Natural killer cell (primary cell): ENCODE results near the gene PCARE. TPM values are rescaled to one million over a fixed set of nuclear protein-coding genes. Genes with fewer than 3 reads are reported as not detected.

Experiments used
- ATAC-seq, 3 donors: fragments of 150-1000 bp in 2 of 3; fragments of 200-7000 bp in 1 of 3; cut with Tn5 transposase; 1 replicate in 1 of 3; 2 replicates in 2 of 3; pipeline ENCODE4 v1.10.0; 2021; ENCODE audit warnings: mild to moderate bottlenecking in 2 of 3, moderate library complexity in 2 of 3
- DNase-seq, 2 donors: peaks; one replicate each; pipeline versions ENCODE4 v3.0.0 to v3.0.0-alpha.2; 2013 to 2021; ENCODE audit warnings: mixed read lengths in 1 of 2
- H3K27ac ChIP-seq: one replicate; pipeline ENCODE4 v1.5.1; 2013; ENCODE audit warnings: mild to moderate bottlenecking, low read length
- H3K27me3 ChIP-seq: one replicate; pipeline ENCODE4 v1.6.1; 2013; ENCODE audit warnings: low read length; ENCODE audit not compliant: control insufficient read depth, insufficient read depth
- H3K36me3 ChIP-seq: one replicate; pipeline ENCODE4 v1.6.1; 2013; ENCODE audit warnings: low read length; ENCODE audit not compliant: control insufficient read depth, insufficient read depth
- H3K4me1 ChIP-seq: one replicate; pipeline ENCODE4 v1.6.1; 2013; ENCODE audit warnings: low read length; ENCODE audit not compliant: control insufficient read depth, insufficient read depth
- H3K4me3 ChIP-seq: one replicate; pipeline ENCODE4 v1.5.1; 2013; ENCODE audit warnings: low read length
- H3K9me3 ChIP-seq: one replicate; pipeline ENCODE4 v1.6.1; 2013; ENCODE audit warnings: low read length; ENCODE audit not compliant: control insufficient read depth, insufficient read depth
- H3K27ac Mint-ChIP-seq, 2 donors: one replicate each; pipeline ENCODE4 v1.8.0; 2022; ENCODE audit warnings: mild to moderate bottlenecking in 2 of 2, mixed read lengths in 2 of 2, moderate library complexity in 1 of 2
- H3K27me3 Mint-ChIP-seq, 2 donors: one replicate each; pipeline ENCODE4 v1.8.0; 2022; ENCODE audit warnings: low read depth in 2 of 2, mixed read lengths in 2 of 2
- H3K36me3 Mint-ChIP-seq: one replicate; pipeline ENCODE4 v1.8.0; 2022; ENCODE audit warnings: mixed read lengths
- H3K4me1 Mint-ChIP-seq, 2 donors: one replicate each; pipeline ENCODE4 v1.8.0; 2022; ENCODE audit warnings: mixed read lengths in 2 of 2
- H3K4me3 Mint-ChIP-seq: one replicate; pipeline ENCODE4 v1.8.0; 2022; ENCODE audit warnings: mild to moderate bottlenecking, moderate library complexity, mixed read lengths
- H3K9me3 Mint-ChIP-seq, 2 donors: one replicate each; pipeline ENCODE4 v1.8.0; 2022; ENCODE audit warnings: mixed read lengths in 2 of 2
- WGBS: methylation state at CpG from one replicate; pipeline ENCODE4 v1.1.7; 2013; ENCODE audit warnings: missing lambda C conversion rate; ENCODE audit not compliant: insufficient coverage; 5-methylcytosine and 5-hydroxymethylcytosine counted together
- intact Hi-C: fragments of 100-400 bp; cut with micrococcal nuclease; formaldehyde crosslinking; loops from one replicate; pipeline ENCODE4 v1.14.2; 2022
- total RNA-seq, 4 donors: library from RNA; stranded (reverse); fragments of 120-200 nt in 1 of 4; gene quantifications; one replicate each; pipeline versions ENCODE4 v1.2.3 to v1.2.4, GENCODE V29; 2013 to 2022
- TF ChIP-seq, protein P1 (sequence below): fragments of 200-600 bp; IDR thresholded peaks from one replicate; pipeline ENCODE4 v1.8.0; 2022; ENCODE audit warnings: antibody characterized with exemption

The PCARE gene
- total RNA-seq, 3 donors from 2014 or later (not counting 1 experiment from before 2014, with no cell fraction given), result not detected

DNA sequence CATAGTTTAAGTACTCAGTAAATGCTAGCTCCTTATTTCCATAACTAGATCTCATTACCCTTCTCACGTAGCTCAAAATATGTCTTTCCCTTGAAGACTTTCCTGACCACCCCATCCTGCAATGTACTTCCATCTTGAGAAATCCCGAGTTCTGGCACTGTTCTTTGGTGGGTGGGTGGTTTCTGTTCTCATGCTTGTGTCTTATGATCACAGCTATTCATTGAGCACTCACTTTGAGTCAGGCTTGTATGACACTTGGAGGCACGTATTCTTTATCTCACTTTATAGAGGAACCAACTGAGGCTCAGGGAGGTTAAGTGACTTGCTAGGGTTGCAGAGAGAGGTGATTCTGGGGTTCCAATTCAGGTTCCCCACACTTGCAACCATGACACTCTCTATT, 31.9 kb upstream of the PCARE start:
- no peak overlapping the region for H3K4me3 ChIP-seq
- Mint-ChIP-seq H3K36me3 (no peaks in the 10 kb centered on the region), H3K27ac (no peak overlapping the region), H3K27me3 (peaks cover 2 to 3% of the 10 kb centered on the region in 2 donors), H3K9me3 (no peaks in the 10 kb centered on the region), H3K4me3 (no peak overlapping the region), H3K4me1 (peaks cover 0 to 5% of the 10 kb centered on the region in 2 donors)
- H3K36me3 ChIP-seq, result no peaks in the 10 kb centered on the region
- no peak for ATAC-seq
- no peaks in the 10 kb centered on the region for H3K27me3 ChIP-seq
- WGBS, result 73% methylated on average over 2 of the region's 3 CpGs
- no peak for DNase-seq
- intact Hi-C loops, result no loop called here
- H3K9me3 ChIP-seq, result no peaks in the 10 kb centered on the region
- H3K27ac ChIP-seq, result no peak overlapping the region
- H3K4me1 ChIP-seq, result no peaks in the 10 kb centered on the region
- TF ChIP-seq, protein P1, sequence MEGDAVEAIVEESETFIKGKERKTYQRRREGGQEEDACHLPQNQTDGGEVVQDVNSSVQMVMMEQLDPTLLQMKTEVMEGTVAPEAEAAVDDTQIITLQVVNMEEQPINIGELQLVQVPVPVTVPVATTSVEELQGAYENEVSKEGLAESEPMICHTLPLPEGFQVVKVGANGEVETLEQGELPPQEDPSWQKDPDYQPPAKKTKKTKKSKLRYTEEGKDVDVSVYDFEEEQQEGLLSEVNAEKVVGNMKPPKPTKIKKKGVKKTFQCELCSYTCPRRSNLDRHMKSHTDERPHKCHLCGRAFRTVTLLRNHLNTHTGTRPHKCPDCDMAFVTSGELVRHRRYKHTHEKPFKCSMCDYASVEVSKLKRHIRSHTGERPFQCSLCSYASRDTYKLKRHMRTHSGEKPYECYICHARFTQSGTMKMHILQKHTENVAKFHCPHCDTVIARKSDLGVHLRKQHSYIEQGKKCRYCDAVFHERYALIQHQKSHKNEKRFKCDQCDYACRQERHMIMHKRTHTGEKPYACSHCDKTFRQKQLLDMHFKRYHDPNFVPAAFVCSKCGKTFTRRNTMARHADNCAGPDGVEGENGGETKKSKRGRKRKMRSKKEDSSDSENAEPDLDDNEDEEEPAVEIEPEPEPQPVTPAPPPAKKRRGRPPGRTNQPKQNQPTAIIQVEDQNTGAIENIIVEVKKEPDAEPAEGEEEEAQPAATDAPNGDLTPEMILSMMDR, result no peak

DNA sequence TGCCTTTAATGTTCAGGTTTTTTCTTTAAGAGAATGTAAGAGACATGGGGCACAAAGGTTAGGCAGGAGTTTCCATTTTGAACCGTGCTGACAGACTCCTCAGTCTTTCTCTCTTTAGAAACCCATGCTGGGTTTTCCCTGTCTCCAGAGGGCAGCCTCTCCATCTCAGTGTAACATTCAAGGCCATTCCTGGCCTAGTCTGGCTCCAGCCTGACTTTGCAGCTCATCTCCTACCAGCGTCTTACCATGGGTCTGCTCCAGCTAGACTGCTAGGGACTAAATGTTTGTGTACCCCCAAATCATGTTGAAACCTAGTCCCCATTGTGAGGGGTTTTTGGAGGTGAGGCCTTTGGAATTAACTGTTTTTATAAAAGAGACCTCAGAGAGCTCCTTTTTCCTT, 31.1 kb upstream of the PCARE start:
- no peak overlapping the region for H3K27ac Mint-ChIP-seq
- peaks cover 0 to 2% of the 10 kb centered on the region in 2 donors for H3K27me3 Mint-ChIP-seq
- Histone ChIP-seq H3K27ac (no peak overlapping the region), H3K27me3 (no peaks in the 10 kb centered on the region), H3K4me1 (no peaks in the 10 kb centered on the region), H3K36me3 (no peaks in the 10 kb centered on the region), H3K4me3 (no peak overlapping the region), H3K9me3 (no peaks in the 10 kb centered on the region)
- ATAC-seq, result no peak
- no peaks in the 10 kb centered on the region for H3K9me3 Mint-ChIP-seq
- intact Hi-C loops, result no loop called here
- TF ChIP-seq, protein P1, result no peak
- 89% methylated on average over 2 of the region's 2 CpGs for WGBS
- H3K4me1 Mint-ChIP-seq, result peaks cover 0 to 5% of the 10 kb centered on the region in 2 donors
- DNase-seq, result no peak
- H3K4me3 Mint-ChIP-seq, result no peak overlapping the region
- no peaks in the 10 kb centered on the region for H3K36me3 Mint-ChIP-seq

DNA sequence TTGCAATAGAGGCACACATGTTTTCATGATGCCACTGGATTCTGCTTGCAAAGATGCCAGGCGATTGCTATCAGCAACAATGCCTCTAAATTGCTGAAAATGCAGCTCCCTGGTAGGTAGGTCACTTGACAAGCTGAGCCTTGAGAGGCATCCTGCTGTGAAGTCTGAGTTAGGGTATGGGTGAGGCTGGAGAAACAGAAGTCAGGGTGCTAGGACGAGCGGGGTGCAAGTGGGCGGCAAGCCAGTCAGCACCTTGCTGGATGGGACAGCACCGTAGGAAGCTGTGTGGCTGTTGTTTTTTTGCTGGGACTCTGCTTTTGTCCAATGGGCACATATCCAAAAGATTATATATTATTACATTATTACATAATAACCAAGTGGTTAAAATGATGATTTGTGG, 30.4 kb upstream of the PCARE start:
- Histone ChIP-seq H3K27ac (no peak overlapping the region), H3K9me3 (no peaks in the 10 kb centered on the region), H3K4me1 (no peaks in the 10 kb centered on the region), H3K4me3 (no peak overlapping the region), H3K36me3 (no peaks in the 10 kb centered on the region), H3K27me3 (no peaks in the 10 kb centered on the region)
- no peak overlapping the region for H3K27ac Mint-ChIP-seq
- DNase-seq, result no peak
- intact Hi-C loops, result no loop called here
- no peak for ATAC-seq
- WGBS, result 96% methylated on average over 4 of the region's 5 CpGs
- no peak overlapping the region for H3K4me3 Mint-ChIP-seq
- TF ChIP-seq, protein P1, result no peak
- peaks cover 0 to 2% of the 10 kb centered on the region in 2 donors for H3K27me3 Mint-ChIP-seq
- H3K9me3 Mint-ChIP-seq, result no peaks in the 10 kb centered on the region
- no peaks in the 10 kb centered on the region for H3K36me3 Mint-ChIP-seq
- peaks cover 0 to 5% of the 10 kb centered on the region in 2 donors for H3K4me1 Mint-ChIP-seq

DNA sequence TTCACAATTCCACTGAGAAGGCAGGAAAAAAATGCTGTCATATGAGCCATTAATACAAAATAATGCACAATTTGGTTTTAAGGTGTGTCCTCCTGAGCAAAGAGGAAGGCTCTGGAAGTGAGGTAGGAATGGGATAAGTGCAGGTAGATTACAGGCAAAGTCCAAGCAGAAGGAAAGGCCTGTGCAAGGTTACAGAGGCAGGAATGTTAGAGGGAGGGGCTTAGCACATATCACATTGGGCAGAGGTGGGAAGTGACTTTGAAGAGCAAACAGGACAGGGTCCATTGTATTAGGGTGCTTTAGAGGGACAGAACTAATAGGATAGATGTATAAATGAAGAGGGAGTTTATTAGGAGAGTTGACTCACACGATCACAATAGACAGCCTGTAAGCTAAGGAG, 26.2 kb upstream of the PCARE start:
- no peaks in the 10 kb centered on the region for H3K9me3 ChIP-seq
- no peaks in the 10 kb centered on the region for H3K36me3 ChIP-seq
- H3K4me1 ChIP-seq, result no peaks in the 10 kb centered on the region
- peaks cover 0 to 5% of the 10 kb centered on the region in 2 donors for H3K4me1 Mint-ChIP-seq
- H3K27me3 Mint-ChIP-seq, result no peaks in the 10 kb centered on the region
- H3K4me3 ChIP-seq, result no peak overlapping the region
- no peaks in the 10 kb centered on the region for H3K27me3 ChIP-seq
- WGBS, result 93% methylated on average over 1 of the region's 1 CpG
- no peak for DNase-seq
- intact Hi-C loops, result no loop called here
- H3K27ac Mint-ChIP-seq, result no peak overlapping the region
- H3K27ac ChIP-seq, result no peak overlapping the region
- no peaks in the 10 kb centered on the region for H3K9me3 Mint-ChIP-seq
- ATAC-seq, result no peak
- H3K36me3 Mint-ChIP-seq, result no peaks in the 10 kb centered on the region
- no peak overlapping the region for H3K4me3 Mint-ChIP-seq
- TF ChIP-seq, protein P1, result no peak
